Mesendoderm (in vitro differentiated cells): ENCODE measurements around the gene SCAI.

ENCODE experiments used
- DNase-seq: peaks from one replicate; pipeline ENCODE4 v3.0.0; 2013
- H2AK5ac ChIP-seq: 2 replicates; pipeline ENCODE4 v1.6.1; 2013; ENCODE audit warnings: low read length, inconsistent platforms
- H2BK120ac ChIP-seq: 2 replicates; pipeline ENCODE4 v1.6.1; 2013; ENCODE audit warnings: low read depth, mild to moderate bottlenecking, low read length, moderate library complexity, mixed read lengths
- H2BK15ac ChIP-seq: replicated peaks from 2 replicates; pipeline ENCODE4 v1.6.1; 2013; ENCODE audit warnings: low read depth, mild to moderate bottlenecking, moderate library complexity
- H2BK5ac ChIP-seq: 2 replicates; pipeline ENCODE4 v1.6.1; 2013; ENCODE audit warnings: low read length, inconsistent platforms
- H3K18ac ChIP-seq: 2 replicates; pipeline ENCODE4 v1.6.1; 2013; ENCODE audit warnings: mild to moderate bottlenecking, low read length, mixed read lengths
- H3K23ac ChIP-seq: one replicate; pipeline ENCODE4 v1.6.1; 2013; ENCODE audit warnings: low read length
- H3K27ac ChIP-seq: 2 replicates; pipeline ENCODE4 v1.5.1; 2013; ENCODE audit warnings: low read depth, mild to moderate bottlenecking, inconsistent platforms, low read length, moderate library complexity
- H3K27me3 ChIP-seq: 2 replicates; pipeline ENCODE4 v1.6.1; 2013; ENCODE audit warnings: low read length, control low read depth, mild to moderate bottlenecking, inconsistent platforms; ENCODE audit not compliant: insufficient read depth, poor library complexity
- H3K36me3 ChIP-seq: 2 replicates; pipeline ENCODE4 v1.6.1; 2013; ENCODE audit warnings: low read length, inconsistent platforms; ENCODE audit not compliant: control insufficient read depth, insufficient read depth
- H3K4ac ChIP-seq: one replicate; pipeline ENCODE4 v1.6.1; 2013; ENCODE audit warnings: low read depth, mild to moderate bottlenecking, low read length, moderate library complexity
- H3K4me1 ChIP-seq: 2 replicates; pipeline ENCODE4 v1.6.1; 2013; ENCODE audit warnings: low read depth, low read length, inconsistent platforms; ENCODE audit not compliant: control insufficient read depth
- H3K4me2 ChIP-seq: 2 replicates; pipeline ENCODE4 v1.6.1; 2013; ENCODE audit warnings: low read length
- H3K4me3 ChIP-seq: 2 replicates; pipeline ENCODE4 v1.5.1; 2013; ENCODE audit warnings: mild to moderate bottlenecking, low read length
- H3K56ac ChIP-seq: one replicate; pipeline ENCODE4 v1.6.1; 2013; ENCODE audit warnings: low read length
- H3K79me1 ChIP-seq: 2 replicates; pipeline ENCODE4 v1.6.1; 2013; ENCODE audit warnings: low read length, inconsistent platforms
- H3K79me2 ChIP-seq: 2 replicates; pipeline ENCODE4 v1.6.1; 2013; ENCODE audit warnings: mild to moderate bottlenecking, low read length; ENCODE audit not compliant: control insufficient read depth, insufficient read depth
- H3K9ac ChIP-seq: 2 replicates; pipeline ENCODE4 v1.6.1; 2013; ENCODE audit warnings: low read length, inconsistent platforms
- H4K5ac ChIP-seq: one replicate; pipeline ENCODE4 v1.6.1; 2013; ENCODE audit warnings: low read length
- H4K8ac ChIP-seq: one replicate; pipeline ENCODE4 v1.6.1; 2013; ENCODE audit warnings: low read depth, mild to moderate bottlenecking, control low read depth, low read length, moderate library complexity
- WGBS: extraction: QIAGEN DNeasy Blood & Tissue Kit; methylation state at CpG from one replicate; pipeline ENCODE4 v1.1.7; 2013; ENCODE audit warnings: low lambda C conversion rate, missing lambda C conversion rate; ENCODE audit not compliant: insufficient coverage; ENCODE audit errors: extremely low coverage; 5-methylcytosine and 5-hydroxymethylcytosine counted together

SCAI gene

DNA sequence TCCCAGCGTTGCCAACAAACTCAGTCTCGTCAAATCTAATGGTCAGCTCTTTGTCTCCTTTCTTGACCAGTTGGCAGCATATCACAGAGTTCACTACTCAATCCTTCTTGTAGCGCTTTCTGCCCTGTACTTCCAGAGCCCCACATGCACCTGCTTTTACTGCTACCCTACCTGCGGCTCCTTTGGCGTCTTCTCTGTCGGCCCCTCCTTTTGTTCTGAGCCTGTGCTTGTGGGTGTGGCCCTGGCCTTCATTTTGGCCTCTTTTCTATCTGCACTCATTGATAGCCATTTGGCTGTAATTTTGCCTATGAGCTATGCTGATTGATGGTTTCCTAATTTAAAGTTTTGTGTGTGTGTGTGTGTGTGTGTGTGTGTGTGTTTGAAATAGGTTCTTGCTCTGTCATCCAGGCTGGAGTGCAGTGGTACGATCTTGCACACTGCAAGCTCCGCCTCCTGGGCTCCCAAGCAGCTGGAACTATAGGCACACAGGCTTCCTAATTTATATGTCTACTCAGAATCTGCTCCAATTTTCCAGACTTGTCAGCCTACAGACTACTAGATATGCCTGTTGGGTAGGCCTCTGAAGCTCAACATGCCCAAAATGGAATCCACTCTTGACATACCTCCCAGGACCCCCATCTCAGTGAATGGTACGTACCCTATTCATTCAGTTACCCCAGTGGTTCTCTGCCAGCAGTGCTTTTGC is 249.1 kb downstream of the SCAI start:
- Histone ChIP-seq H3K9ac (no peak overlapping the region), H3K4me3 (no peak overlapping the region), H3K4ac (no peak overlapping the region), H4K8ac (no peak overlapping the region), H3K79me1 (no peaks in the 10 kb centered on the region), H3K27ac (no peak overlapping the region), H4K5ac (no peak overlapping the region), H3K56ac (no peak overlapping the region), H2BK15ac (no peak overlapping the region), H3K4me2 (no peak overlapping the region), H2AK5ac (no peak overlapping the region), H2BK120ac (no peak overlapping the region), H3K79me2 (no peaks in the 10 kb centered on the region), H3K23ac (no peak overlapping the region), H3K36me3 (no peaks in the 10 kb centered on the region), H3K27me3 (no peaks in the 10 kb centered on the region), H2BK5ac (no peak overlapping the region), H3K4me1 (no peaks in the 10 kb centered on the region), H3K18ac (no peak overlapping the region)
- no CpG with 5 or more reads among the region's 9 CpGs for WGBS
- DNase-seq, result no peak
